NCI-H1105 treated with DMSO at 0.1 percent for 48 hours (cell line): ENCODE data around the gene OR5I1.
"Not testable (repeated sequence)": the region's sequence is repeated elsewhere in the genome, so short reads cannot be mapped to it uniquely, and the experiment has no call there.

Experiments
- DNase-seq: peaks from one replicate; lab custom pipeline; 2025; lab: John Stamatoyannopoulos, UW

Gene OR5I1

DNA sequence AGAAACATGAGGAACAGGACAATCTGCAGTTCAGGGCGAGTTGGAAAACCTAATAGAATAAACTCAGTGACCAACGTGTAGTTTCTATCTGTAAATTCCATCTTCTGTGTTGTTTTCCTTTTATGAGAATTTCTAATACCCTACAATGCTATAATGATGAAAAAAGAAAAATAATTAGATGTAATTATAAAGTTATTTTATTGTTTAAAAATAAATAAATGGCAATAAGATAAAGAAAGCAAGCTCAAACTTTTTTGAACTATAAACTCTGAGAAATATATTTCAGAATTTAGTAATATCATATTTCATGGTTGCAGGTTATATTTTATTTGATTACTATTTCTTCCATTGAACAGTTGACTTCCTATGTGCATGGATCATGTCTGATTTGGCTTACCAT lies at the start of gene OR5I1:
OR5I1 (minus strand) TSS at position 101 of the 400 bp plus-strand sequence; CDS start at position 101, 0 bp downstream.
- DNase-seq: no peak

DNA sequence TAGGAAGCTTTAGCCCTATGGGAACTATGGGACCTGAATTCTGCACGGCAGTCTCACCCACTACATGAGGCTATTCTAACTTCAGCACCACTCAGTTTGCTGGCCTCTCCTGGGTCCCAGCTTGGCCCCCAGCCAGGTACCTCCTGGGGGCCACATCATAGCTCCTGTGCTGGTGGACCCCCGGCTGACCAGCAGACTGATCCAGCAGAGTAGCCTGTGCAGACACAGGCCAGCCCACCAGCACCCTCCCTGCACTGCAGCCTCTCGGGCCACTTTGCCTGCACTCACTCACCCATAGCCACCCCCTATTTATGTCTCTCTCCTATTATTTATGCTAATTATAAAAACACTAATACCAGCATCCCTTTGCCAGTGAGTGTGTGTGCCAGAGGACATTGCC lies 34.7 kb upstream of the OR5I1 start:
- no peak for DNase-seq

DNA sequence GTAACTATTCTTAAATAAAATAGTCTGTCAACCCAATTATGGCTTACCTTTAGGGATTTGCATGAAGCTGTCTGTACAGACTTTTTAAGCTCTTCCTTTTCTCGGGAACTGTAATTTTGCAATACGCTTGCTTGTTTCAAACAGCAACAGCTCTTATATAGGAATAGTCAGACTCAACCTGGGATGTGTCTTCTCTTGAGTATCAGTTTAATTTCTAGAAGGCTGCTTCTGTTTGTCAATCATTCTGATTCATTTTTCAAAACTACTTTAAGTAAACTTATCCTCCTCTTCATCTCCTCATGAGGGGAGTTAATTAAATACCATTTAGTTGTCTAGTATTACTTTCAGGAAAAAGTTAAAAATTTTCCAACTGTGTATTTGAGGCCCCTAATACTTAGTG lies 33.6 kb upstream of the OR5I1 start, which contains the start of gene OR10AG1:
OR10AG1 (minus strand) TSS at position 101 of the 400 bp plus-strand sequence; CDS start at position 63, 38 bp downstream.
- DNase-seq: no peak

DNA sequence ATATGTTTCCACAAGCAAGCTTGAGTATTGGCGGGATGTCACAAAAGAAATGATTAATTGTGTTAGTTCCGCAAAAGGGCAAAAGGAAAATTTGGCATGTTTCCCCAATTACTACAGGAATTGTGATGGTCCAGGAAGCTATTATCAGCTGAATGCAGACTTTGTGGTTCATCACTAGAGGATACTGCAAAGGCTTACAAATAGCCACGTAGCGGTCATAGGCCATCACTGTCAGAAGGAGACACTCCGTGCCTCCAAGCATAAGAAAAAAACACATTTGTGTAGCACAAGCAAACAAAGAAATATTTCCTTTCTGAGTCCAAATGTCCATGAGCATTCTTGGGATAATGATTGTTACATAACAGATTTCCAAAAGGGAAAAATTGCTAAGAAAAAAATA lies 31.7 kb upstream of the OR5I1 start:
- no peak for DNase-seq

DNA sequence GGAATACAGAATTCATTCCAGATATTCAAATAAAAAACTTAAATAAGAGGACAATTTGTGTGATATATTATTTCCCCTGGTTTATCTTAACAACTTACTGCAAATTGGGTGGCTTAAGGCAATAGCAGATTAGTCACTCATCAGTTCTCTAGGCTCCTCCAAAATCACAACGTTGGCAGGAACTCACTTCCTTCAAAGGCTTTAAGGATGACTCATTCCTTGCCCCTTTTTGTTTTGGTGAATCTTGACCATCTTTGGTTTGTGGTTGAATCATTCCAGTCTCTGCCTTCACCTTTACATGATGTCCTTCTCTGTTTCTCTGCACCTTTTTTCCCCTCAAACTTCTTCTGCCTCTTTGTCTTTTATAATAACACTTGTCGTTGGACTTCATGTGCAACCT lies 30.2 kb upstream of the OR5I1 start:
- no peak for DNase-seq

DNA sequence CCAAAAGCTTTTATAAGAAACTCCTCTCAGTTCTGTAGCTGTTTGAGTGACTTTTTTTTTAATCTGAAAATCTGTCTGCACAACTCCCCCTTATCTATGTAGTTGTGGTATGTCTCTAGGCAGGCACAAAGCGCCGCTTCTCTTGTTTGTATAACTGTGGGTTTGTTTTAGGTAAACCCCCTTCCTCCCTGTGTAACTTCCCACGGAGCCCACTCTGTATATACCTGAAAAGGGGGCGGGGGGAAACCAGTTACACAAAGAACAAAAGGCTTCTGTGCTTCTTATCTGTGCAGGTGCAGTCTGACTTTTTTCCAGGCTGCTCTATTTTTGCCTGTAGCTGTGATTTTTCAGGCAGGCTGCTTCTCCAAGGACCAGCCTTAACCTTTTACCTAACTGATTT lies 20.3 kb upstream of the OR5I1 start:
- DNase-seq: no peak

DNA sequence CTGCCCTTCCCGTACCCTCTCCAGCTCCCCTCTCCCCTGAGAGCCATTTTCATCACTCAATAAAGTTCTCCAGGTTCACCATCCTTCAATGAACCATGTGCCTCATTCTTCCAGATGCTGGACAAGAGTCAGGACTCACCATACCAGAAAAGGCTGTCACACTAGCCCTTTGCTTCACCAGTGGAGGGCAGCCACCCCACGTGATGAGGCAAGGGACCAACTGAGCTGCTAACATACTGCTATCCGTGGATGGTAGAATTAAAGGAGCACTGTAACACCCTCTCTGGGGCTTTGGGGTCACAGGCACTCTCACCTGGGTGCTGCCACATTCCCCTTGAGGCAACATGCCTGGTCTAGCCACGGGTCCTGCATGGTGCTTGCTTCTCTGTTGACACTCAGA lies 13.1 kb upstream of the OR5I1 start:
- no peak for DNase-seq

DNA sequence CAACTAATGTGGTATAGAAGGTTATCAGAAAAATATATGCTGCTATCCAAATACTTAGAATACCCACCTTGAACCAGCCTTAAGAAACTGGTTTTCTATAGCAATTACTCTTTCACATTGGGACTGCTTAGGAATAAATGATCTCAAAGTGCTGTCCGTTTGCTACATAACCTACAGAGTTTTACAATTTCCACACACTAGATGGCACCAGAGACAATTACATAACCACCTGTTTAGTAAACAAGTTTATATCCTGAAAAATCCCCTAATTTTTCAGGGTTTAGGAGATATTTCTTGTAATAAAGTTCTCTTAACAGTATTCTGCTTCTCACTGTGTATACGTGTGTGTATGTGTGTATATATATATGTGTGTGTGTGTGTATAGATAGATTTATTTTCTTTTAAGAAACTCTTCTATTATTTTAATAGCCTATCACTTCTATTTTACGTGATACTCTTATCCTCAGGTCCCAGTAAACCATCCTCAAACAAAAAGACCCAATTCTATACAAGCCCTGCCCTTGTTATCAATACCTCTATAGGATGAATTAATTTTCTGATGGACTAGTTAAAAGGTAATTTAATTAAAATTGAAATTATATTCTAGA lies 6.7 kb upstream of the OR5I1 start:
- DNase-seq: peak; percentile 35

DNA sequence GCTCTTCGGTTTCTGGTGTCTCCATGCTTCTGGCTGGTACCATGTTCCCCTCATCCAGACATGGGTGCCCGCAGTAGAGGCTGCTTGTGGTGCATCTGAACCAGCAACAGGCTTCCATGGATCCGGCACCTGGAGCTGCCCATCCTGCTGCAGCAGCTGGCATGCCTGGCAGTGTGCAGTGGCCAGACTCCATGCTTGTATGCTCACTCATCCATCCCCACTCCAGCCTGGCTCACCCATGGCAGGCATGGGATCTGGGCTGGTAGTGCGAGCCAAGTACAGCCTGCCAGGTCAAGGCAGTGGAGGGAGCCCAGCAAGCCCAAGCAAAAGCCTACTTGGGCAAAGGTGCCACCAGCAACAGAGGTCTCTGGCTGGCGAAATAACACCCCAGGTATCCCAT lies 15.7 kb downstream of the OR5I1 start:
- DNase-seq: no peak

DNA sequence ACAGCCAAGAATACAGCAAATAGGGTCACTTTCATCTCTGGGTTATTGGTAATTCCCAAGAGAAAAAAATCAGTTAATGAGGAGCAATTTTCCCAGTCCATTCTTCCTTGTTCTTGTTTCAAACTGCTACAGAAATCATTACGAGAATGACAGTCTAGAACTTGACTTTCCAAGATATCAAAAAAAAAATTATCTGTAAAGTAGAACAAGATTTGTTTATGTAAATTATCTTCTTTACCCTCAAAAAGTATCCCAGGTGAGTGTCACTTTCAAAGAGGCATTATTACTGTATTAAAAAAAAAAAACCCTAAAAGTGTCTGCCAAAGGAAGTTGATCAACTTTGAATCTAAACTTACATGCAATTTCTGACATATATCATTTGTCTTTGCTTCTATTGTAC lies 21.7 kb downstream of the OR5I1 start, which contains the start of gene OR5W2:
OR5W2 (minus strand) TSS at position 101 of the 400 bp plus-strand sequence; CDS start at position 101, 0 bp downstream.
- DNase-seq: no peak

DNA sequence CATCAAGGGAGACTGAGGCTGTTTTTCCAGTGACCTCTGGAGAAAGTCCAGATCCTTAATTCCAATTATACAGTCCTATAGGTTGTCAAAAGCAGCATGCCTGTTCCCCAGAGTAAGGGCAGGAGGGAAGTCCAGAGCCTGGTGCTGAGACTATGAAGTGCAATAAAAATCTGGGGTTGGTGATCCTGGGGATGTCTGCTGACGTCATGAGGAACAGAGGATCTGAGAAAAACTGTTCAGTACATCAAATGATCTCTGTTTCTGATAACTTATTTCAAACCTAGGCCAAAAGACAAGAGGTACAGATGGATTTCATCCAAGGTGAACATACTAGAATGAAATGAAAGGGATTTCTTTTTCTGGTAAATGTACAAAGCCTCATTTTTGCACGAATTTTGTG lies 33.9 kb downstream of the OR5I1 start:
- DNase-seq: no peak

DNA sequence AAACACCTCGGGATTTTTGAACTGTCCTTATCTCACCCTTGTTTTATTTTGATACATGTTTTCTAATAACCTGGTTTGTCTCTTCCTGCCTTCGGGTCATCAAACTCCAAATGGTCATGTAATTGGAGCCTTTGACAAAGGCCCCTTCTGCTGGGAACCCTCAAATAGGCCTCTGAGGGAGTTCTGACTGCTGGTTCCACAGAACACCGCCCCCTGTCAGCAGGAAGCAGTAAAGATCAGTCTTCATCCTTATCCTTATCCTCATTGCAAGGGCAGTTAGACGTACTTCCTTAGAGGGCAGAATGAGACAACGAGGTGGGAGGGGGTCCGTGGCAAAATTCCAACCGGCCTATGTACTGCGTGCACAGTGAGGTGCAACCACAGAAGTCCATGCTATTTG lies 41.0 kb downstream of the OR5I1 start:
- DNase-seq: no peak

DNA sequence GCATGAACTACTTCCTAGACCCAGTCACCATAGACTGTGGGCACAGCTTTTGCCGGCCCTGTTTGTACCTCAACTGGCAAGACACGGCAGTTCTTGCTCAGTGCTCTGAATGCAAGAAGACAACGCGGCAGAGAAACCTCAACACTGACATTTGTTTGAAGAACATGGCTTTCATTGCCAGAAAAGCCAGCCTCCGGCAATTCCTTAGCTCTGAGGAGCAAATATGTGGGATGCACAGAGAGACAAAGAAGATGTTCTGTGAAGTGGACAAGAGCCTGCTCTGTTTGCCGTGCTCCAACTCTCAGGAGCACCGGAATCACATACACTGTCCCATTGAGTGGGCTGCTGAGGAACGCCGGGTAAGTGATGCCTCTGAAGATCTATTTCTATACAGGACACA lies 50.7 kb downstream of the OR5I1 start:
- not testable (repeated sequence) for DNase-seq
